GM13977 (cell line): ENCODE results near the gene BPIFB6.

Source experiments
- DNase-seq: peaks from one replicate; pipeline ENCODE4 v3.0.0; 2012; ENCODE audit warnings: low spot score
- in situ Hi-C: fragments of 300-500 bp; cut with MboI; formaldehyde crosslinking; loops from one replicate; pipeline ENCODE4 v1.12.0; 2022; ENCODE audit warnings: low sequenced_read_pairs, low pct_unique_long_range_greater_than_20kb, mixed read lengths, inconsistent platforms; ENCODE audit not compliant: unreplicated experiment
- TF ChIP-seq, protein P1 (sequence below): IDR thresholded peaks from 2 replicates; pipeline ENCODE4 v1.5.1; 2012; ENCODE audit warnings: mild to moderate bottlenecking, control low read depth; ENCODE audit not compliant: insufficient read depth; ENCODE audit errors: extremely low read depth, missing control alignments

BPIFB6 gene

DNA sequence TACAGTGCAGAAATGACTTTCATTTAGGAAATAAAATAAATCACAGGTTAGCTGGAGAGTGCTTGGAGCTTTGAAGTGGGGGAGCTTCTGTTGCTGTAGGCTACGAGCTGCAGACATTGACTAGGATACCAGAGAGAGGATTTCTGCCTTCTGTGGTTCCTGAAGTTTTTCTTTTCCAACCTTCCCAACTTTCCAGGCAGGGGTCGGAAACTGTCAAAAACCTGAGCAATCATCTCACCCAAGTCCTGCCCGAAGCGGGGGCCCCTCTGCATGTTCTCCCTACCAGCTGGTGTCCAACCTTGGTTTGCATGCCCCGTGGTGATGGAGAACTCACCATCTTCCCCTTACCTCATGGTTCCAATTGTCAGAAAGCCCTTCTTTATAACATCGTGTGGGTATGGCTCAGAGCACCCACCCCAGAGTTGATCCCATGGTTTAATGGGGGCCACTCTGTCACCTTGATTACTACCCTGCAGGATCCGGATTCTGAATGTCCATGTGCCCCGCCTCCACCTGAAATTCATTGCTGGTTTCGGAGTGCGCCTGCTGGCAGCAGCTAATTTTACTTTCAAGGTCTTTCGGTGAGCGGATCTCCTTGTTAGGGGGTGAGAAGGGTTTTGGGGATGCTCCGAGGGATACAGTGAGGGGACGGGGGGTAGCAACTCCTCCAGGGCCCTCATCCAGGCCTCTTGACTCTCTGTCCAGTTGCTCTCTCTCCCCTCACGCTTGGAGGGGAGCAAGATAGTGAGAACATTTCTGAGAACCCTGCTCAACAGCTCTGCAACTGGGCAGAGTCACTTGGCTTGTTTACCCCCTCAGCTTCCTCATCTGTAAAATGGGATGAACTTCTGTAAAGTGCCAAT is 18.9 kb upstream of the BPIFB6 start:
- no peak for DNase-seq
- TF ChIP-seq, protein P1, sequence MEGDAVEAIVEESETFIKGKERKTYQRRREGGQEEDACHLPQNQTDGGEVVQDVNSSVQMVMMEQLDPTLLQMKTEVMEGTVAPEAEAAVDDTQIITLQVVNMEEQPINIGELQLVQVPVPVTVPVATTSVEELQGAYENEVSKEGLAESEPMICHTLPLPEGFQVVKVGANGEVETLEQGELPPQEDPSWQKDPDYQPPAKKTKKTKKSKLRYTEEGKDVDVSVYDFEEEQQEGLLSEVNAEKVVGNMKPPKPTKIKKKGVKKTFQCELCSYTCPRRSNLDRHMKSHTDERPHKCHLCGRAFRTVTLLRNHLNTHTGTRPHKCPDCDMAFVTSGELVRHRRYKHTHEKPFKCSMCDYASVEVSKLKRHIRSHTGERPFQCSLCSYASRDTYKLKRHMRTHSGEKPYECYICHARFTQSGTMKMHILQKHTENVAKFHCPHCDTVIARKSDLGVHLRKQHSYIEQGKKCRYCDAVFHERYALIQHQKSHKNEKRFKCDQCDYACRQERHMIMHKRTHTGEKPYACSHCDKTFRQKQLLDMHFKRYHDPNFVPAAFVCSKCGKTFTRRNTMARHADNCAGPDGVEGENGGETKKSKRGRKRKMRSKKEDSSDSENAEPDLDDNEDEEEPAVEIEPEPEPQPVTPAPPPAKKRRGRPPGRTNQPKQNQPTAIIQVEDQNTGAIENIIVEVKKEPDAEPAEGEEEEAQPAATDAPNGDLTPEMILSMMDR = no peak
- in situ Hi-C loops = loop anchor here (10.0 kb wide), 1 partner anchor 58 kb away; no protein-coding TSS in a partner anchor

DNA sequence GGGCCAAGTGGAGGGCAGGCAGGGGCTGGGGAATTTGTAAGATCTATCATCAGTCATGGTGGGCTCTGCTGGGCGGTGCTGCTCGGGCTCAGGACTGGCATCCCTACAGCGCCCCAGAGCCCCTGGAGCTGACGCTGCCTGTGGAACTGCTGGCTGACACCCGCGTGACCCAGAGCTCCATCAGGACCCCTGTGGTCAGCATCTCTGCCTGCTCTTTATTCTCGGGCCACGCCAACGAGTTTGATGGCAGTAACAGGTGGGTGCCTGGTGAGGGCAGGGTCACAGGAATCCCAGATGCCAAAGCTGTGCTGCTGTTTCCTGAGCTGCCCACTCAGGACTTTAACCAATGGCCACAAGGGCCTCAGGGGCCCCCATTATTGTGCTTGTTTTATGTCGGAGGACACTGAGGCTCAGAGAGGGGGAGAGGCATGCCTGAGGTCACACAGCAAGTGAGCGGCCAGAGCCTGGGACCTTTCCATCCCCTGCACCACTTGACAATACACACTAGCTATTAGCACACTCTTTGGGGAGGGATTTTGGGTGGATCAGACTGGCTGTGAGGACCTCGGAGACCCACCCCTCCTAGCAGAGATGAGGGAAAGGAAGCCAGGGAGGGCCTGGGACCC is 17.6 kb upstream of the BPIFB6 start:
- no peak for DNase-seq
- in situ Hi-C loops = loop anchor here (10.0 kb wide), 1 partner anchor 59 kb away; no protein-coding TSS in a partner anchor
- TF ChIP-seq, protein P1 = no peak

DNA sequence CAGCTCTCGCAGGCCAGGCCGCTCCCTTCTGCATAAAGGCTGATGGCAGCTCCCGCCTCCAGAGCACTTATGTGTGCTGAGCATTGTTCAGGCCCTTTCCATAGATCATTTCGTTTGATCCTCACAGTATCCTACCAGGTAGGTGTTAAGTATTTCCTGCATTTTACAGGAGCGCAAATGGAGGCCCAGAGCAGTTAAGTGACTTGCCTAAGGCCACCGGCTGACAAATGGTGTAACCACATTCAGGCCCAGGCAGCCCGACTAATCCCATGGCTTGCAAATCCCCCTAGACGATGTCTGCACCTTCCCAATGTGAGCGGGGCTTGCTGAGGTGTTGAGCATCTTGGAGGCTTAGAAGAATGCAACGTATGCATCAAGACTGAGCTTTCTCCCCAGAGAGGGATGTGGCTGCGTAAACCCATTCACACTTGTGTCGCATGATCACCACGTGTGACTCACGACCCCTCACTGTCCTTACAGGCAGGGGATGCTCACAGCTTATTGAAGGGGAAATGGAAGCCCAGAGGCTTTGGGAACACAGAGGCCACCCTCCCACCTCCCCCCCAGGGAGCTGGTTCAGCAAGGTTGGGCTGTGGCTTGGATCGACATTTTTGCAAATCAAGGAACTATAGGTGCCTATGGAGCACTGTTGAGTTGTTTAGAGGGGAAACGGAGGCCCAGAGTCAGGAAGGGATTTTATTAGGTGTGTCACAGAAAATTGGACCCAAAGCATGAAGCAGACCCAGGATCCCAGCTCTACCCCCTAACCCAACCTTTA is 16.9 kb upstream of the BPIFB6 start:
- in situ Hi-C loops = loop anchor here (10.0 kb wide), 1 partner anchor 60 kb away; no protein-coding TSS in a partner anchor
- no peak for DNase-seq
- TF ChIP-seq, protein P1 = no peak

DNA sequence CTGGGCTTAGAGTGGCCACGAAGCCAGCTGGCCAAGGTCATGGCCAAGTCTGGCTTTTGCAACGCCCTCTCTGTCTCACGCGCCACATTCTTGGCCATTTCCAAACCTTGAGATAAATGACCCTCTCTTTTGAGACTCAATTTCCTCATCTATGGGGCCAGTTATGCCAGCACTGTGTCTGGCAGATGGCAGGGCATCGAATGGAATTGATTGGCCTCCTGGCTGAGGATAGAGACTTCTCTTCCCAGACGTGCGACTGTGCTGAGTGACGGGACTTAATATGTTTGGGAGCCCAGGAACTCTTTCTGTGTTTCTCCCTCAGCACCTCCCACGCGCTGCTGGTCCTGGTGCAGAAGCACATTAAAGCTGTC is 16.3 kb upstream of the BPIFB6 start:
- TF ChIP-seq, protein P1 = no peak
- no peak for DNase-seq
- in situ Hi-C loops = loop anchor here (10.0 kb wide), 1 partner anchor 60 kb away; no protein-coding TSS in a partner anchor

DNA sequence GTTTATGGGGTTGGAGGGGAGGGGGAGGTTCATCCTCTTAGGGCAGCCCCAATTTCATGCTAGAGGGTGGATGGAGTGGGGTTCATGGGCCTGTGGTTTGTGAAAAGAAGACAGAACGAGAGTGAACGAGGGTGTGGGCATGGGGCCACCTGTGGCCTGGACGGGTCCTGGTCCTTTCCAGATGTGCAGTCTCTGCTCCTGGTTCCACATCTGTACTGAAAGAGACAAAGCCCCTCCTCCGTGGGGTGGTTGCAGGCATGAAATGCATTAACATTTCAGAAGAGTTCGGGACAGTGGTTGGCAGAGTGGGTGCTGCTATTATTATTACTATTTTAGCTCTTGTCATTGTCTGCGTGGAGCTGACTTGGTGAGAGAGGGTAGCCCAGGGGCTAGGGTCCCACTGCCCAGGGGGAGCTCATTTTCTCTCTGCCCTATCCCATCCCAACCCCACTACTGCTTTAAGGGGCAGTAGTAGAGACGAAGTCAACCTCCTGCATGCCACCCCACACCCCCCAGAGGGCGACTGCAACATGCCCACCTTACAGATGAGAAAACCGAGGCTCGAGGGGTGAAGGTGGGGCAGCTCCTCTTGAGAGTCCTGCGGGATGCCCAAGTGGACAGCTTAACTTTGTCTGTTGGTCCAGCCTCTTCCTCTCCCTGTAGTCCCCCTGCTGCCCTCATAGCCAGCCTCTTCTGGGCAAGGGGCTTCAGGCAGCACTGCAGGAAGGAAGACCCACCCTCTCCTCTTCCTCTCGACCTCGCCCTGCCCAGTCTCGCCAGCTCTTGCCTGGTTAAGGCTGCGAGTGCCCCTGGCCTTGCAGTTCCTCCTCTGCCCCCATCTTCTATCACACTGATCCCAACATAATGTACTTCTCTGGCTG is 15.5 kb upstream of the BPIFB6 start:
- in situ Hi-C loops = loop anchor here (10.0 kb wide), 1 partner anchor 61 kb away; no protein-coding TSS in a partner anchor
- DNase-seq = no peak
- TF ChIP-seq, protein P1 = no peak
